Erythroblast (primary cell): ENCODE data around the gene UNC80.

Experiments used
- GATA1 ChIP-seq: IDR thresholded peaks from 2 replicates; pipeline ENCODE4 v1.6.1; 2011; ENCODE audit warnings: low read depth, mild to moderate bottlenecking, control low read depth, low read length, moderate library complexity
- POLR2A ChIP-seq: IDR thresholded peaks from 2 replicates; pipeline ENCODE4 v1.6.1; 2011; ENCODE audit warnings: mild to moderate bottlenecking, low read length

- no peak for TF ChIP-seq POLR2A
- TF ChIP-seq GATA1 = no peak
Observed at GRCh38 chr2:209937893-209938292, 166.3 kb downstream of the UNC80 start.
